HG03354 (cell line): Measurements from ENCODE around the gene SDCCAG8.
A peak's percentile ranks its signal among the peaks of the same experiment; 100 is the strongest.
"Not testable (repeated sequence)": the region's sequence is repeated elsewhere in the genome, so short reads cannot be mapped to it uniquely, and the experiment has no call there.

Experiments used
- ATAC-seq: cut with Tn5 transposase; IDR thresholded peaks from one replicate; pipeline ENCODE4 v1.9.1; 2021; ENCODE audit warnings: mild to moderate bottlenecking; ENCODE audit not compliant: unreplicated experiment, poor library complexity, severe bottlenecking

SDCCAG8 gene

DNA sequence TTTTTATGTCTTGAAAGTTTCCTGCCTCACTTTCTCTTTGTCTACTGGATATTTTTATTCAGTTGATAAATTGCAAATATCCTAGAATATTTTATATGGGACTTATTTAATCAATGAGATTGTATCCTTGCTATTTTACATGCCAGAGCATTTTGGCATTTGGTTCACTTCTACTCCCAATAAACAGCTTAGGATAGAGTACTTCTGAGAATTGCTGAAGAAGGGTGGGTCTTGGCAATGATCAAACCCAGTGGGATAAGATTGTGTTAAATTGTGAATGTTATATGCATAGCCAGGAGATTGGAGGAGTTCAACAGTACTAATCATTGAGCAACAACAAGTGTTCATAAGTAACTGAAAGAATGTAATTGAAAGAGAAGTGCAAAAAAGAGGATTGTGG is 60.1 kb downstream of the SDCCAG8 start:
- no peak for ATAC-seq

DNA sequence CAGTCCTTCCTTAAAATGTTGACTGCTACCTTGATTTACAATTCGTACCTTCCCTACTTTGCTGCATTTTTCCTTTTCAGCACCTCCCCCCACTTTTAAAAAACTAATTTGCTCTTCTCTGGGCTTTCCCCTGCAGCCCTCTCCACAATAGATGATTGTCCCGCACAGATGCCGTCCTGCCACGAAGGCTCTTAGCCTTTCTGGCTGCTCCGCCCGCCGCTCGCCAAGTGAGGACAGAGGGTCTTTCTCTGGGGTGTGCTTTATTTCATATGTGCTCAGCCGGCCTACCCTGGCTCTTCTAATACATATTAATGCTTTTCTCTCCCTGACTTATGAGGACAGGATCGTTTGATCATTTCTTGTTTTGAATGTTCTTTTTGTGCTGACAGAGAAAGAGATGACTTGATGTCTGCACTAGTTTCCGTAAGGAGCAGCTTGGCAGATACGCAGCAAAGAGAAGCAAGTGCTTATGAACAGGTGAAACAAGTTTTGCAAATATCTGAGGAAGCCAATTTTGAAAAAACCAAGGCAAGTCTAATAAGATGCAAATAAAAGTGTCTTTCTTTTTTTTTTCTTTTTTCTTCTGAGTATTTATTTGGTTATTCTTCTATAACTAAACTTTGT is 60.6 kb downstream of the SDCCAG8 start:
- no peak for ATAC-seq

DNA sequence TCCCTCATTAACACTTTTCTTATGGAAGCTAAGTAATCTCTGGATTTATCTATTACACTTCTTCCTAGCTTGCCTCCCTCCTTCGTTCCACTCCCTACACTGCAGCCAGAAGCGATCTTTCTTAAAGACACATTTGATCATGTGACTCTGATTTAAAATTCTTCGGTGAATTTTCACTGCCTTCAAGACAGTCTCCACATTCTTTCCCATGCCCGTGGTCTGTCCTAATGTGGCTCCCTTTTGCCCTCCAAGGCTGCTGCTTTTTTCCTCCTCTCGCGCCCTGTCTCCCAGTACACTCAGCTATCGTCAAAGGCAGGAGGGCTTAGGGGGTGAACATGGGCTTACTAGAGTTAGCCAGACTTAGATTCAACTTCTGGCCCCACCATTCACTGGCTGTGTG is 64.4 kb downstream of the SDCCAG8 start:
- ATAC-seq: no peak

DNA sequence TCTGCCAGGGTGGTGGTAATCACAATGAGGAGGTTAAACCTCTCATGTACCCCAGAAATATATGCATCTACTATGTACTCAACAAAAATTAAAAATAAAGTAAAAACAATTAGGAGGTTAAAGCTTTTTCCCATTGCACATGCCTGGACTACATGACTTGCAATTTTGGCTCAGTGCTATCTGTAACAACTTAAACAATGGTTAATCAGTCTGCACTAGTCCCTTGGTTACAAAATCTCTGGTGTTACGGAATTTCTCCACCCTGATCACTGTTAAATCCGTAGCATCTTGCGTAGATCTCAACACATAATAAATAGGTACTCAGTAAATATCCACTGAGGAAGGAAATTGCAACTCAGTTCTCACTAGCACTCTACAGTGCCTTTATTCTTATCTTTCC is 66.5 kb downstream of the SDCCAG8 start:
- ATAC-seq: no peak

DNA sequence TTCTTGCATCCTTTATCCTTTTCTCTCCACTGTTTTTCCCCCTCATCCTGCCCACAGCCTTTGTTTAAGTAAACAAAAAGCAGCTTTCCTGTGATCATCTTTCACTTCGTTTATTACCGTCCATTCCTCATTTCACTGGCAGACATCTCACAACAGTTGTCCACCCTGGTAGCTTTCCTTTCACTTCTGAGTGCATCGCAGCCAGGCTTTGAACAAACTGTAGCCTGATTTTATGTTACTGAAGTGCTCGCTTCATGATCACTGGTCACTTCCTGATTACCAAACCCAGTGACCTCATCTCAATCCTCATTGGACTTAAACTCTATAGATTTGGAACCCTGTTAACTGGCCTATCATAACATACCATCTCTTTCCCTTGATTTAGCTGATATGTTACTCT is 67.7 kb downstream of the SDCCAG8 start:
- no peak for ATAC-seq

DNA sequence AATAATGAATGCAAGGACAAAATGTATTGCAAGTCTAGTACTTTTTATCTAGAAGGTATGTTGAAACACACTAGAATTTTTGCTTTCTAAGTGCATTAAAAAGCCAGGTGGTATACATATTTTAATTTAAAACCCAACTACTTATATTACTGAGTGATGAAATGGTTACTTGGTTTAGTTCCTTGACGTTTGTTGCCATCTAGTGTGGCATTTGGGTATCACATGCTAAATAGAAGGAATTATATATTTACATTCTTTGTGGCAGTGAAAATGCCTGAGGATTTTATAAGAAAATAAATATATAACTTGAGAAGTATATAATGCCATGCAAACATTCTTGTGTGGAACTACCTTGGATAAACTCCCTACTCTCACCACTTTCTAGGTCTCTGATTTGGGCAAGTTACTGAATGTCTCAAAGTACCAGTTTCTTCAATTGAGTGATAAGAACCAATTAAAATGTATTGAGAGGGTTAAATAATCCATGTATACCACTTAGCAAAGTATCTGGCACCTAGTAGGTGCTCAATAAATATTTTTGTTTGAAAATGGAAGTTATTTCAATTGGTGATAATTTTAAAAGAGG is 69.6 kb downstream of the SDCCAG8 start:
- peak; percentile 74 for ATAC-seq

DNA sequence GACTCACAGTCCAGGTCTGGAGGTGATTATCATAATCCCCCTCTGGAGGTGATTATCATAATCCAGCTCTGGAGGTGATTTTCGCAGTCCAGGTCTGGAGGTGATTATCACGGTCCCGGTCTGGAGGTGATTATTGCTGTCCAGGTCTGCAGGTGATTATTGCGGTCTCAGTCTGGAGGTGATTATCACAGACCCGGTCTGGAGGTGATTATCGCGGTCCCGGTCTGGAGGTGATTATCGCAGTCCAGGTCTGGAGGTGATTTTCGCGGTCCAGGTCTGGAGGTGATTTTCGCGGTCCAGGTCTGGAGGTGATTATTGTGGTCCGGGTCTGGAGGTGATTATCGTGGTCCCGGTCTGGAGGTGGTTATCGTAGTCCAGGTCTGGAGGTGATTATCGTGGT is 76.6 kb downstream of the SDCCAG8 start:
- ATAC-seq: no peak

DNA sequence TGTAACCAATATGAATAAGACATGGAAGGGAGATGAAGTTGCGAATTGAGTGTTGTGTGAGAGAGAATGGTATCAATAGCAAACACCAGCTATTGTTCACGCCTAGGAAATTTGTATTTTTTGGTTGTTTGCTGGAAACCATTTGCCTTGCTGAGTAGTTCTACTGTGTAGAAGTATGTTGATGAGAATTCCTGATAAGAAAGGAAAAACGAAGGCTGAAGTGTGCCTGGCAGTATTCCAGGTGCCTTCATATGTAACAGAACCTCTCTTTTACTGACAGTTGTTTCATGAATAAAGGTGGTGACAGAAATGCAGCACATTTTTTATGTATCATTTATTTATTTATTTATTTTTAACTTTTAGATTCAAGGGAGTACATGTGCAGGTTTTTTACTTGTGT is 79.5 kb downstream of the SDCCAG8 start:
- ATAC-seq: no peak

DNA sequence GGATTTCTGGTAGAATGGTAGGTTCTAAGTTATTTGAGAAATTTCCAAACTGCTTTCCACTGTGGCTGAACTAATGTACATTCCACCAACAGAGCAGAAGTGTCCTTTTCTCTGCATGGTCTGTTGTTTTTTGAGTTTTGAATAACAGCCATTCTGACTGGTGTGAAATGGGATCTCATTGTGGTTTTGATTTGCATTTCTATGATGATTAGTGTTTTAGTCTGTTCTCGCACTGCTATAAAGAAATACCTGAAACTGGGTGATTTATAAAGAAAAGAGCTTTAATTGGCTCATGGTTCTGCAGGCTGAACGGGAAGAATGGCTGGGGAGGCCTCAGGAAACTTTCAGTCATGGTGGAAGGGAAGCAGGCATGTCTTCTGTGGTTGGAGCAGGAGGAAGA is 80.3 kb downstream of the SDCCAG8 start:
- ATAC-seq: peak; percentile 59

DNA sequence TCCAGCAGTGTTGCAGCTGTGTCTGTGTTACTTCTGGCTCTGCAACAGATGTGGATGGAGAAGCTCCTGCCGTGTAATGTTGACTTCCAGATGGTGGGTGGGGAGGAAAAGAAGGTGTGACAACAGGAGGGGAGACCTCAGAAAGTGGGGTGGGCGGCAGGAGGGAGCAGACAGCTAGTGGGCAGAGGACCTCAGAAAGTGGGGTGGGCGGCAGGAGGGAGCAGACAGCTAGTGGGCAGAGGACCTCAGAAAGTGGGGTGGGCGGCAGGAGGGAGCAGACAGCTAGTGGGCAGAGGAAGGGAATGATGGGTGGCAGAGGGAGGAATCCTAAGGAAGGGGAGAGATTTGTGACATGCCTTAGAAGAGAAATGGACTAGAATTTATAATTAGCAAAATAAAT is 83.0 kb downstream of the SDCCAG8 start:
- not testable (repeated sequence) for ATAC-seq

DNA sequence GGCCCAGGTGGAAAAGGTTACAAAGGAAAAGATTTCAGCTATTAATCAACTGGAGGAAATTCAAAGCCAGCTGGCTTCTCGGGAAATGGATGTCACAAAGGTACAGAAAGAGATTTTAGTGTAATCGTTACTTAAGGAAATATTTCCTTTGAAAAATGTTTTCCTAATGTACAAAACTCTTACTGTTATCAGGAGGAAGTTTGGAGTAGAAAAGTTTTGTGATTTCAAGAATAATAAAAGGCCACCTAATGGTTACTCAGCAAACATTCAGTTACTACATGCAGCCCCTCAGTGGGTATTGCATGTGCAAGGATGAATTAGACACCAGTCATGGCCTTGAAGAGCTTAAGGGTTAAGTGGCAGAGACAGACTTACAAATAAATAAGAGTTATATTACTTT is 85.2 kb downstream of the SDCCAG8 start:
- no peak for ATAC-seq

DNA sequence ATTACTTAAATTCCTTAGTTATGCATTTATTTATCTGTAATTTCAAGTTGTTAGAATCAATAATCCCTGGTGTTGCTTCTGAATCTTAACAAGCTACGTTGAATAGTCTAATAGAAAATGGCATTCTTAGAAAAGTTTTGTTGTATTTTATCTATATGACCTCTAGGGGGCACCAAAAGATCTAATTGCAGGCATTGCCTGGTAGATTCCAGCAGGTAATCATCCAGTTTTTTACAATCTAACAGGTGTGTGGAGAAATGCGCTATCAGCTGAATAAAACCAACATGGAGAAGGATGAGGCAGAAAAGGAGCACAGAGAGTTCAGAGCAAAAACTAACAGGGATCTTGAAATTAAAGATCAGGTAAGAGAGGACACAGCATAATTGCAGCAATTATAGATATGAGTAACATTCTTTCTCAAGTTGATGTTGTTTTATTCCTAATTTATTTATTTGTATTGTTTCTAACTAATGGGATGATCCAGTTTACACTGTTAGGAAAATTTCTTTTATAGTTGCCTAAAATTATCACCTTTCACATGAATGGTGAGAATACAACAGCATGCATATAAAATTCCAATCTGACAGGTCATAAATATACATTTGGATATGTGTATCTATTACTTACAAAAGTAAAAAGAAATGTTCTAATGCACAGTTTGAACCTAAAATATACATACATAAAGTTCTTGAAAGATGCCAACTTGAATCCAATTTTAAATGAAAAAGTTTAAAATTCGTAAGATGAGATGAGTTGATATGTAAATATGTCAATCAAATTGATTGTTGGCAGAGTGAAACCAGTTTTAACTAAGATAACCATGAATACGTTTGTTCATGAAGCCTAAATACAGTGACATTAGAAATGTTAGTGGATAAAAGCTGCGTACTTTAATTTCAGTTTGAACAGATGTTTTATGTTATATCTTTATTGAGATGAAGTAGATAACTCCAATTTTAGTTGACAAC is 88.4 kb downstream of the SDCCAG8 start:
- ATAC-seq: peak; percentile 70

DNA sequence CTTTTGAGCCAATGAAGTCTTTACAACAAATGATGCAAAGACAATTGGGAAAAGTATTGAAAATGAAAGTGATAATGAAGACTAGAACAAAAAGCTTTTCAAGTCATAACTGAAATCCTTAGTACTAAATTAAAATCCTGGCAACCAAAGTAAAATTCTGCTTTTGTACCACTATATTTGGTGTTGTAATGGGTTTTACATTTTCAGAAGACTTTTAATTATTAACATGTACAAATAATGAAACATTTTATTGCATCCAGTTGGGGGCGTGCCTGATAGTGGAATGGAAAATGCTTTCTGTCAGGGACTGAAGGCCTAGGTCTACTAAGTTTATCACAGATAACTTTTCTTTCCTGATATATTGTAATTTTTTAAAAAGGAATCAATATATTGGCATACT is 89.4 kb downstream of the SDCCAG8 start:
- ATAC-seq: peak; percentile 48

DNA sequence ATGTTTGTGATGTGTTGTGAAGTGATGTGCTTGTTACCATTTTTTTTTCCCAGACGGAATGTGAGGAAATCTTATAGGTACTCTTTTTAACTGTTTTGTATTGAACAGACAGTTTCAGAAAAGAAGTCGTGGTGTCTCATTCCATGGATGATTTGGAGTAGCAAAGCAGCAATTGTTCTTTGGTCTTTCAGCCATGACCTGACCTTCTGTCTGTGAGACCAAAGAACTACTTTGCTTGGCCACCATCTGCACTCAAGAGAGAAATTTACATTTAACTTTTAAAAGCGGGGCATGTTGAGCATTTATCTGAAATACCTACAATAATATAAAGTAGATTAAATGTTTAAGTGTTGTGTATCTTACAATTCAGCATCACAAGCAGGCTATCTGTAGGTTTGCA is 90.2 kb downstream of the SDCCAG8 start:
- ATAC-seq: no peak

DNA sequence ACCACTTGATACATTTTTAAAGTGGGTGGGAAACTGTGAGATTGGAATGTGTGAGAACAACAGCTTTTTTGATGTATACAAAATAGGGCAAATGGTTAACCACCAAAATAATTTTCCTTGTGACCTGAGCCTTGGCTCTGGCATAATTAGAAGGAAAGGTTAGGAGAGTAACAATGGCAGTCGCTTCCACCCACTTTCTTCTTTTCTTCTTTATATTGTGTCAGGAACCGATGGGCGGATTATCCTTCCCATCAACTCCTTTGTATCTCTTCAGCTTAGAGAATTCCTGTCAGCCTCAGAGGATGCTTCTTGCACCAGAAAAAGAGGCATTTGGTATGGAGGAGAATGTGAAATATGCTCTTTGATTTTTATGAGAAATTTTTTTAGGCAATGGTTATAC is 90.6 kb downstream of the SDCCAG8 start:
- ATAC-seq: no peak

DNA sequence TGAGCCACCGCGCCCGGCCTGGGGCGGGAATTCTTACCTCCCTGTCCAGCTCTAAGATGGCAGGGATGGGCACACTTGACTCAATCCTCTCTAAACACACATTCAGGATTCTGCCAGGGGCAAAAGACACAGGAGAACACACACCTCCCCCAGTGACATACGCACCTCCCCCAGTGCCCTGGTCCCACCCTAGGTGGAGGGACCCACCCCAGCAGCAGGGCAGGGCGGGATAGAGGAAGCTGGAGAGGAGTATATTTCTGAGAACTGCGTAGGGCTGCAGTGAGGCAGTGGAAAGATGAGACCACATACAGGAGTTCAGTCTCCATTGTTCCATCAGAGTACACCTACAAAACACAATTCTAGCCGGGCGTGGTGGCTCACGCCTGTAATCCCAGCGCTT is 92.5 kb downstream of the SDCCAG8 start:
- ATAC-seq: no peak

DNA sequence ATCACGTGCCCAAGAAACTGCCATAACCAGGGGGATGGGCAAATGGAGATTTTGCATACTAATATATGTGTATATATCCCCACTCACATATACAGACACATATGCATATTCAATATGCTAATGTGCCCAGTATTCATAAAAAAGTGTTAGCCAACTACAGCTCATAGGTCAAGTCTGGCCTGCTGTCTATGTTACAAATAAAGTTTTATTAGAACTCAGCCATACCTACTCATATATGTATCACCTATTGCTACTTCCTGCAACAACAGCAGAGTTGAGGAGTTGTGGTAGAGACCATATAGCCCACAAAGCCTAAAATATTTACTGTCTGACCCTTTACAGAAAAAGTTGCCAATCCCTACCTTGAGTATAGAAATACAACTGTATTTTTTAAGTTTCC is 93.3 kb downstream of the SDCCAG8 start:
- no peak for ATAC-seq

DNA sequence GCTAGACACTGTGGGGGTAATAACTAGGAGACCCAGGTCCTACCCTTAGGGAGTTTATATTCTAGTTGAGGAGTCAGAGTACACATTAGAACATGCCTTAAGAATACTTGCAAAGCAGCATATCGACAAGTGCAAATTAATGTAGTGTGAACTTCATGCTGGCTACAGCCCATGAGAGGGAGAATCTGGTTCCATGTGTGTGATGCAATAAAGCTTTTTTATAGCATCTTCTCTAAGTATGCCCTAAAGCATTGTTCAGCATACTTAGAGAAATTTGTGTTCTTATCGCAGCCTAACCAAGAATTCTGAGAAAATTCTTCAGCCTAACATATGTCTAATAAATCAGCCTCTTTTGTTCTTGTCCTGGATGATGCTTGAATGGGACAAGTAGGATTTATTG is 95.5 kb downstream of the SDCCAG8 start:
- no peak for ATAC-seq

DNA sequence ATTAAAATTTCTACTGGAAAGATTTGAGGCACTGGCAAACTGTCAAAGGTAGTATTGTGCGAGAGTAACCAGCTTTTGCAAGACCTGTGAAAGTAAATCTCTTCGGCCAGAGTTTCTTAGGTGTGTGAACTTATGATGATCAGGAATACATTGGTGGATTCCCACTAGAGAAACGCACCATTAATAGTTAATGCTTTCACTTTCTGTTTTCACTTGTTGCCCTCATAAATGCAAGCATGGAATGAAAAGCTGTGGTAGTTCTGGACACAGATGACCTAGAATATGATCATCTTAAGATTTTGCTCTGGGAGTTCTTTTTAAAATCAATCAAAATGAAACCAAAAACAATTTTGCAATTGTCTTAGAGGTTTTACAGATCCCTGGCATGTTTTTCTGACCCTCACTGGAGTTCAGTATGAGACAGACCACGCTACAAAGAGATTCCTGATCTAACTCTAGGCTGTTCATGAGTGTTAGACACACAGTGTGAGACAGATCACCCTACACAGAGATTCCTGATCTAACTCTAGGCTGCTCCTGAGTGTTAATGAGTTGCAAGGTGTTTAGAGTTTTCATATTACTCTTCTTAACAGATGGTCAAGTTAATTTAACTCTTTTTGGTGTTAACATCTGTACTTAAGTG is 98.8 kb downstream of the SDCCAG8 start:
- peak; percentile 73 for ATAC-seq

DNA sequence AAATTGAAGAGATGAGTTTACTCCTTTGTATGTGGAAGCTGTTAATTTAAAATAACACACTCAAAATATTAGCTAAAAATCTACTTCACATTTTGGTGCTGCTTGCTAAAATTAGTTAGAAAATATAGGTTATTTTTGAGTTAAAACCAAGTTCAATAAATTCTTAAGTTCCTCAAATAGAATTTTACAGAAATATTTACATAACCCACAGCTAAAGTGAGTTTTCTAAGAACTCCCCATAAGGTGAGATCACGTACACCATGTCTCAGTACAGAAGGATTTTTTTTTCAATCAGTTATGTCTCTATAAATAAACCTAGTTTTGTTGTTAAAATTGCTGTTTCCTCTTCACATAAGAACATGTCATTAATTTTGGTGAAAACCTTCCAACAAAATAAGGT is 108.0 kb downstream of the SDCCAG8 start:
- ATAC-seq: no peak
